NCI-H1105 treated with DMSO at 0.1 percent for 48 hours (cell line): ENCODE results near the gene IFNA1.
"Not testable (repeated sequence)": the region's sequence is repeated elsewhere in the genome, so short reads cannot be mapped to it uniquely, and the experiment has no call there.

Experiments used
- DNase-seq: peaks from one replicate; lab custom pipeline; 2025; lab: John Stamatoyannopoulos, UW

The IFNA1 gene

GRCh38 chr9:21449312-21449711 is 9.1 kb downstream of the IFNA1 start:
- not testable (repeated sequence) for DNase-seq

GRCh38 chr9:21450733-21451394 is 10.6 kb downstream of the IFNA1 start:
- DNase-seq: no peak

- no peak for DNase-seq
These were observed 12.4 kb downstream of the IFNA1 start for GRCh38 chr9:21452681-21453080.

- DNase-seq: no peak
These were observed 13.9 kb downstream of the IFNA1 start for GRCh38 chr9:21454149-21454548.

GRCh38 chr9:21455320-21455719 is 15.1 kb downstream of the IFNA1 start:
- no peak for DNase-seq

GRCh38 chr9:21461377-21461776 is 21.1 kb downstream of the IFNA1 start:
- DNase-seq: no peak

- DNase-seq: no peak
These were observed 24.9 kb downstream of the IFNA1 start for GRCh38 chr9:21465138-21465537.

GRCh38 chr9:21465859-21466518 is 25.8 kb downstream of the IFNA1 start:
- no peak for DNase-seq

- DNase-seq: no peak
These were observed 29.9 kb downstream of the IFNA1 start for GRCh38 chr9:21470126-21470525.

- no peak for DNase-seq
These were observed 33.0 kb downstream of the IFNA1 start for GRCh38 chr9:21473236-21473635.

GRCh38 chr9:21477466-21477865 is 37.2 kb downstream of the IFNA1 start:
- DNase-seq: no peak

- no peak for DNase-seq
These were observed 39.0 kb downstream of the IFNA1 start for GRCh38 chr9:21479152-21479702.

GRCh38 chr9:21481470-21482056 is 41.3 kb downstream of the IFNA1 start:
- no peak for DNase-seq

GRCh38 chr9:21482213-21482612 is 42.0 kb downstream of the IFNA1 start, which contains the start of gene IFNE:
TSS of gene IFNE (minus strand) at chr9:21482313. CDS start at chr9:21481694, 619 bp downstream.
- no peak for DNase-seq
